ENCODE data around the gene TMEM33. TPM values are rescaled to one million over a fixed set of nuclear protein-coding genes. Genes with fewer than 3 reads are reported as not detected.

The TMEM33 gene
- total RNA-seq, 1 donor from 2014 or later, result 40.0 TPM

GRCh38 chr4:41975341-41975740 lies 40.1 kb downstream of the TMEM33 start:
- ATAC-seq (ENCODE audit: low read depth) (no peak), DNase-seq (no peak)
- H3K4me3 Mint-ChIP-seq, result no peak overlapping the region
- peaks cover 2% of the 10 kb centered on the region for H3K4me1 Mint-ChIP-seq
- no peaks in the 10 kb centered on the region for H3K27me3 Mint-ChIP-seq
- no peaks in the 10 kb centered on the region for H3K36me3 Mint-ChIP-seq (ENCODE audit: low read depth)
- intact Hi-C loops (cut with micrococcal nuclease), result no loop called here
- ChIA-PET CTCF (interaction anchor here (0.9 kb wide), 1 partner anchor 12 kb away, joined by 3 read pairs; no protein-coding TSS in a partner anchor), POLR2A (no interaction called here)
- no peaks in the 10 kb centered on the region for H3K9me3 Mint-ChIP-seq
- TF ChIP-seq, protein P1, sequence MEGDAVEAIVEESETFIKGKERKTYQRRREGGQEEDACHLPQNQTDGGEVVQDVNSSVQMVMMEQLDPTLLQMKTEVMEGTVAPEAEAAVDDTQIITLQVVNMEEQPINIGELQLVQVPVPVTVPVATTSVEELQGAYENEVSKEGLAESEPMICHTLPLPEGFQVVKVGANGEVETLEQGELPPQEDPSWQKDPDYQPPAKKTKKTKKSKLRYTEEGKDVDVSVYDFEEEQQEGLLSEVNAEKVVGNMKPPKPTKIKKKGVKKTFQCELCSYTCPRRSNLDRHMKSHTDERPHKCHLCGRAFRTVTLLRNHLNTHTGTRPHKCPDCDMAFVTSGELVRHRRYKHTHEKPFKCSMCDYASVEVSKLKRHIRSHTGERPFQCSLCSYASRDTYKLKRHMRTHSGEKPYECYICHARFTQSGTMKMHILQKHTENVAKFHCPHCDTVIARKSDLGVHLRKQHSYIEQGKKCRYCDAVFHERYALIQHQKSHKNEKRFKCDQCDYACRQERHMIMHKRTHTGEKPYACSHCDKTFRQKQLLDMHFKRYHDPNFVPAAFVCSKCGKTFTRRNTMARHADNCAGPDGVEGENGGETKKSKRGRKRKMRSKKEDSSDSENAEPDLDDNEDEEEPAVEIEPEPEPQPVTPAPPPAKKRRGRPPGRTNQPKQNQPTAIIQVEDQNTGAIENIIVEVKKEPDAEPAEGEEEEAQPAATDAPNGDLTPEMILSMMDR (IDR thresholded peaks at IDR 0.05), result no peak
- H3K27ac Mint-ChIP-seq, result no peak overlapping the region

- ATAC-seq (ENCODE audit: low read depth) (no peak), DNase-seq (no peak)
- POLR2A ChIA-PET, result interaction anchor here (0.7 to 0.9 kb wide), 2 partner anchors 10 to 13 kb away, joined by 3 to 5 read pairs; partner anchors contain the start of gene SLC30A9
- intact Hi-C loops (cut with micrococcal nuclease), result no loop called here
- Mint-ChIP-seq H3K4me1 (no peaks in the 10 kb centered on the region), H3K27me3 (no peaks in the 10 kb centered on the region), H3K4me3 (no peak overlapping the region), H3K27ac (no peak overlapping the region), H3K36me3 (ENCODE audit: low read depth) (no peaks in the 10 kb centered on the region), H3K9me3 (no peaks in the 10 kb centered on the region)
- CTCF ChIA-PET, result interaction anchor here (0.8 kb wide), 1 partner anchor 10 kb away, joined by 3 read pairs; no protein-coding TSS in a partner anchor
- TF ChIP-seq, protein P1 (IDR thresholded peaks at IDR 0.05), result no peak
Observed at GRCh38 chr4:41976775-41977516, 41.7 kb downstream of the TMEM33 start.

DNA sequence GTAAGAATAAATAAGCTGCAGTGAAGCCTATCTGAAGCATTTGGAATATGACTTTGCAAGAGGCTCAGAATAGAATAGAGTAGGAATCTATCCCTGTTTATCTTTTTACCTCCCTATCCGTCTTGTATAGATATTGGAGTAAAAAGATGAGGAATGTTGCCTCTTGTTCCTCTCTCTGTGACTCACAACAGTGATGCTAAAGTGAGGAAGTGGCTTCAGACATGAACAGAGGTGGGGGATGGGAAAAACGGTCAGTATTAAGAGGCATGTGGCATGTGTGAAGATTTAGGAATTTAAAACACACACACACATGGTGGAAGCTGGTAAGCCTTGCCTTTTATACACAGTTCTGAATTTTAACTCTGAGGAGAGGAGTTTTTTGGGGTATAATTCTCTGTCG lies 42.5 kb downstream of the TMEM33 start:
- POLR2A ChIA-PET, result interaction anchor here (0.6 kb wide), 1 partner anchor 67 kb away, joined by 4 read pairs; no protein-coding TSS in a partner anchor
- no peaks in the 10 kb centered on the region for H3K9me3 Mint-ChIP-seq
- H3K4me1 Mint-ChIP-seq, result no peaks in the 10 kb centered on the region
- no peak overlapping the region for H3K27ac Mint-ChIP-seq
- intact Hi-C loops (cut with micrococcal nuclease), result no loop called here
- CTCF ChIA-PET, result no interaction called here
- TF ChIP-seq, protein P1 (IDR thresholded peaks at IDR 0.05), result no peak
- no peak for DNase-seq
- no peaks in the 10 kb centered on the region for H3K36me3 Mint-ChIP-seq (ENCODE audit: low read depth)
- no peak overlapping the region for H3K4me3 Mint-ChIP-seq
- no peaks in the 10 kb centered on the region for H3K27me3 Mint-ChIP-seq
- no peak for ATAC-seq (ENCODE audit: low read depth)

GRCh38 chr4:41981456-41981855 lies 46.2 kb downstream of the TMEM33 start, which contains the start of gene DCAF4L1:
TSS of gene DCAF4L1 (plus strand) at chr4:41981756. CDS start at chr4:41981793, 37 bp downstream.
- Mint-ChIP-seq H3K27me3 (no peaks in the 10 kb centered on the region), H3K27ac (no peak within 1 kb of the TSS), H3K4me1 (no peaks in the 10 kb centered on the region), H3K9me3 (no peaks in the 10 kb centered on the region), H3K36me3 (ENCODE audit: low read depth) (no peaks in the 10 kb centered on the region), H3K4me3 (no peak within 1 kb of the TSS)
- CTCF ChIA-PET, result no interaction called here
- DNase-seq, result no peak
- no peak for ATAC-seq (ENCODE audit: low read depth)
- TF ChIP-seq, protein P1 (IDR thresholded peaks at IDR 0.05), result no peak
- intact Hi-C loops (cut with micrococcal nuclease), result no loop called here
- POLR2A ChIA-PET, result no interaction called here

DNA sequence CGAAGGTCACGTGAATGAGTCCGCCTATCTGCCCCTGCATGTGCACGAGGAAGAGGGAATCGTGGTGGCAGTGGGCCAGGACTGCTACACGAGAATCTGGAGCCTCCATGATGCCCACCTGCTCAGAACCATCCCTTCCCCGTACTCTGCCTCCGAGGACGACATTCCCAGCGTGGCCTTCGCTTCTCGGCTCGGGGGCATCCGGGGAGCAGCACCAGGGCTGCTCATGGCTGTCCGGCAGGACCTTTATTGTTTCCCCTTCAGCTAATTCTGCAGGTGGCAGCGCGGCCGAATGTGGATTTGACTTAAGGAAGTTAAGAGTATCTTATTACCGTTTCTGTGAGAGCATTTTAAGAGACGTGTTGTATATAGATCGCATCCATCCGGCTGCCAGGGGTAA lies 47.5 kb downstream of the TMEM33 start:
- Mint-ChIP-seq H3K9me3 (no peaks in the 10 kb centered on the region), H3K36me3 (ENCODE audit: low read depth) (no peaks in the 10 kb centered on the region), H3K27ac (no peak overlapping the region), H3K4me3 (no peak overlapping the region), H3K27me3 (no peaks in the 10 kb centered on the region), H3K4me1 (no peaks in the 10 kb centered on the region)
- ATAC-seq (ENCODE audit: low read depth) (no peak), DNase-seq (no peak)
- ChIA-PET POLR2A (no interaction called here), CTCF (no interaction called here)
- TF ChIP-seq, protein P1 (IDR thresholded peaks at IDR 0.05), result no peak
- intact Hi-C loops (cut with micrococcal nuclease), result no loop called here

Data from activated B cell treated with CpG ODN at 0.5 μM for 24 hours (primary cell).